CD4-positive, alpha-beta T cell treated with Interferon gamma for 1 hour (primary cell): ENCODE data around the gene EDA.

Experiments
- DNase-seq: peaks from one replicate; pipeline ENCODE4 v3.0.0-alpha.2; 2020

EDA gene

DNA sequence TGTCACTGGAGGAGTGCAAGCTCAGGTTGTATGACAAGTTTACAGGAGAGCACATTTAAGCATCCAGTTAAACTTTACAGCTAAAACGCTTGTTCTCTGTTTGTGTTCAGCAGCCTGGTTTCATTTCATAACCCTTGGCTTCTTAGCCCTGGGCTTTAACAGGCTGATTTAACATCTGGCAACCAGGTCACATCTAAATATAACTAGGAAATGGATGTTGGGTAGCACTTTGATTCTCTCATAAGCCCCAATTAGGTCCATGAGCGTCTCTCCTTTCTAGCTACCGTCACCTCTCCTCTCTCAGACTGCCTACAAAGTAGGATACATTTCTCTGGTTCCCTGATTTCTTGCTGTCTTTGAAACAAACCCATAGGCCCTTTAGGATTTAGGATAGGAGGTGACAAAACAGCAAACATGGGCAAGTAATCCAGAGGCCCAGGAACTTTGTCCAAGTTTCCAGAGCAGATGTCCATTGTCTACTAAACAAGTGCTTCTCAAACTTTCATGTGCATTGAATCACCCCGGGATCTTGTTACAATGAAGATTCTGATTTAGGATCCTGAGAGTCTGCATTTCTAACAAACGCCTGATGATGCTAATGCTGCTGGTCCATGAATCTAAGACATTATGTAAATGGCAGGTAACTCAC lies 468.8 kb downstream of the EDA start:
- DNase-seq: no peak

DNA sequence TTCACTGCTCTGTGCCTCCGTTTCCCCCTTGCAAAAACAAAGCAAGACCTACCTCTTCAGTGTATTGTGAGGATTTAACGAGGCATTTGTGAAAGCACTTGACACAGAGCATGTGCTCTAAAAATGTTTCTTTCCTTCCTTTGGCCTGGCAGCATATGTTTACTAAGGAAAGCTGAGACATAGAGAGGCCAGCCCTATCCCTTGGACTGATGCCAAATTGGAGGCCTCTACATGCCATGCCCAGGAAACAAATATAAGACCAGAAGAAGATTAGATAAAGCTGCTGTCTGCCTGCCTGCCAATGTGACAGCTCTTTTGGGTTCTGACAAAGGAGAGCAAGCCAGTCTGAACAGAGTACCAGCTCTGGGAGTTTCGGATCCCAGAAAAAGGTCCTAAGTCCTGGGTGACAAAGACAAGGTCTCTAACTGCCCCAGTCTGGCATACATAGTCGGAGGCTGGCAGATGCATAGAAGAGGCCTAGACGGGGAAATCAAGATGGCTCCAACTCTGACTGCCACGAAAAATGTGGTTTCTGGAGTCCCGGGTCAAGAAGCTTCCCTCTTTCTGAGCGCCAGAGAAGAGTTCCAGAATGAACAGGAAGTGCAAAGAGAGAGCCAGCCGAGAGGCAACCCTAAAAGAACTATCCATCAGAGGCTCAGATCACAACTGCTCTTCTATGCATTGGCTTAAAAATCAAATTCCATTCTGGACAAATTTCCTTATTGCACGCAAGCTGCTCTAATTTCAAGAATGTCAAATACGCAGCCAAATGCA lies 472.1 kb downstream of the EDA start:
- no peak for DNase-seq

DNA sequence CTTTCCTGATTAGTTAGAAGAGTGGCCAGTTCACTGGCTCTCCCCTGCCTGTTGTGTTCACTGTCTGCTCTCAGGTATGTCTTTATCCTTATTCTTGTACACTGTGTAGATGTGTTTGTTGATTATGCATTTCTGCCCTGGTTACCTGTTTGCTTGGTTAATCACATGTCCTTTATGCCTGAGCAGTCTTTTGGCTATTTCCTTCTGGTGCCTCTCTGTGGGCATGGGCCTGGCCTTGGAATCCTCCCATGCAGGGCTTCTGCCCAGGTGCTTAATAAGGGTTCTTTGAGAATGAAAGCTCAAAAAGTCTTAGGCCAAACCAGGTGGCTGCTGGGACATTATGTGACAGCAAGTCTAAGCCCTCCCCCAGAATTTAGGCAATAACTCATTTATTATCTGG lies 472.8 kb downstream of the EDA start:
- no peak for DNase-seq
